DMS 273 (cell line): Measurements from ENCODE around the gene FAM20B.
A peak's percentile ranks its signal among the peaks of the same experiment; 100 is the strongest.
"Not testable (repeated sequence)": the region's sequence is repeated elsewhere in the genome, so short reads cannot be mapped to it uniquely, and the experiment has no call there.

Experiments used
- DNase-seq: peaks from one replicate; lab custom pipeline; 2025; ENCODE audit not compliant: unreplicated experiment; lab: John Stamatoyannopoulos, UW

The FAM20B gene

GRCh38 chr1:179025125-179025974 is at the start of gene FAM20B:
Gene FAM20B, plus strand, starts transcription at chr1:179025894. Its CDS starts 17,954 bp downstream, at chr1:179043848.
- peak; percentile 97 for DNase-seq

- DNase-seq: no peak
These were observed 49.2 kb upstream of the FAM20B start for GRCh38 chr1:178976541-178976940.

- no peak for DNase-seq
These were observed 39.5 kb upstream of the FAM20B start for GRCh38 chr1:178986204-178986603.

- DNase-seq: not testable (repeated sequence)
These were observed 37.5 kb upstream of the FAM20B start for GRCh38 chr1:178988198-178988597.

GRCh38 chr1:178993559-178993958 is 32.1 kb upstream of the FAM20B start:
- DNase-seq: no peak

GRCh38 chr1:178997428-178997827 is 28.3 kb upstream of the FAM20B start:
- DNase-seq: no peak

- no peak for DNase-seq
These were observed 27.4 kb upstream of the FAM20B start for GRCh38 chr1:178998295-178998694.

- DNase-seq: no peak
These were observed 26.6 kb upstream of the FAM20B start for GRCh38 chr1:178999061-178999460.

GRCh38 chr1:179001451-179001850 is 24.2 kb upstream of the FAM20B start:
- DNase-seq: no peak

GRCh38 chr1:179002064-179002463 is 23.6 kb upstream of the FAM20B start:
- not testable (repeated sequence) for DNase-seq

- peak; percentile 89 for DNase-seq
These were observed 22.9 kb upstream of the FAM20B start for GRCh38 chr1:179002552-179003345.

GRCh38 chr1:179003512-179004066 is 22.1 kb upstream of the FAM20B start:
- DNase-seq: no peak

GRCh38 chr1:179007233-179007632 is 18.5 kb upstream of the FAM20B start:
- DNase-seq: no peak

- no peak for DNase-seq
These were observed 15.0 kb upstream of the FAM20B start for GRCh38 chr1:179010671-179011070.

GRCh38 chr1:179012038-179012437 is 13.7 kb upstream of the FAM20B start:
- no peak for DNase-seq

GRCh38 chr1:179014123-179014522 is 11.6 kb upstream of the FAM20B start:
- no peak for DNase-seq

GRCh38 chr1:179015396-179015795 is 10.3 kb upstream of the FAM20B start:
- DNase-seq: no peak

GRCh38 chr1:179016706-179017382 is 8.8 kb upstream of the FAM20B start:
- DNase-seq: peak; percentile 86

- DNase-seq: no peak
These were observed 8.0 kb upstream of the FAM20B start for GRCh38 chr1:179017383-179018326.

- peak; percentile 36 for DNase-seq
These were observed 3.8 kb upstream of the FAM20B start for GRCh38 chr1:179021873-179022272.
